ACC112 (cell line): Measurements from ENCODE around the gene SCAPER.
A peak's percentile ranks its signal among the peaks of the same experiment; 100 is the strongest.

Experiments
- H2AFZ ChIP-seq: fragments of 200-600 bp; sonication (generic); one replicate; pipeline ENCODE4 v1.6.0; 2017; ENCODE audit warnings: antibody characterized with exemption, low read length; ENCODE audit not compliant: unreplicated experiment
- H3K27ac ChIP-seq: fragments of 200-600 bp; sonication (generic); 2 replicates; pipeline ENCODE4 v1.5.1; 2014; ENCODE audit warnings: low read depth, mild to moderate bottlenecking, antibody characterized with exemption, low read length, moderate library complexity
- H3K27me3 ChIP-seq: fragments of 200-600 bp; sonication (generic); 2 replicates; pipeline ENCODE4 v1.6.1; 2014; ENCODE audit warnings: mild to moderate bottlenecking, antibody characterized with exemption, low read length, moderate library complexity, mixed read lengths; ENCODE audit not compliant: insufficient read depth
- H3K36me3 ChIP-seq: fragments of 200-600 bp; sonication (generic); 2 replicates; pipeline ENCODE4 v1.6.1; 2016; ENCODE audit warnings: mild to moderate bottlenecking, antibody characterized with exemption, low read length, moderate library complexity, mixed read lengths; ENCODE audit not compliant: insufficient read depth
- H3K4me1 ChIP-seq: fragments of 200-600 bp; sonication (generic); one replicate; pipeline ENCODE4 v1.6.1; 2016; ENCODE audit warnings: low read length, mixed read lengths; ENCODE audit not compliant: insufficient read depth, unreplicated experiment, control insufficient read depth
- H3K4me3 ChIP-seq: fragments of 200-600 bp; sonication (generic); 2 replicates; pipeline ENCODE4 v1.5.1; 2014; ENCODE audit warnings: mild to moderate bottlenecking, low read depth, low read length
- H3K79me2 ChIP-seq: fragments of 200-600 bp; sonication (generic); one replicate; pipeline ENCODE4 v1.6.0; 2016; ENCODE audit warnings: low read length; ENCODE audit not compliant: control insufficient read depth, unreplicated experiment, insufficient read depth

SCAPER gene

GRCh38 chr15:76337696-76338485, 567.2 kb downstream of the SCAPER start:
- H2AFZ ChIP-seq, result no peak overlapping the region
- peaks cover 75% of the 10 kb centered on the region for H3K27me3 ChIP-seq
- H3K4me3 ChIP-seq, result peak overlapping the region; percentile 89
- H3K27ac ChIP-seq, result no peak overlapping the region
- no peaks in the 10 kb centered on the region for H3K36me3 ChIP-seq
- peaks cover 17% of the 10 kb centered on the region for H3K4me1 ChIP-seq
- H3K79me2 ChIP-seq, result peaks cover 3% of the 10 kb centered on the region

GRCh38 chr15:76337059-76337695, 568.0 kb downstream of the SCAPER start:
- H3K4me3 ChIP-seq, result peak overlapping the region; percentile 89
- peaks cover 17% of the 10 kb centered on the region for H3K4me1 ChIP-seq
- peak overlapping the region; percentile 66 for H2AFZ ChIP-seq
- H3K27ac ChIP-seq, result no peak overlapping the region
- H3K79me2 ChIP-seq, result peaks cover 3% of the 10 kb centered on the region
- H3K27me3 ChIP-seq, result peaks cover 68% of the 10 kb centered on the region
- no peaks in the 10 kb centered on the region for H3K36me3 ChIP-seq

GRCh38 chr15:76336254-76337058, 568.7 kb downstream of the SCAPER start, which contains the start of gene ISL2:
TSS of gene ISL2 (plus strand) at chr15:76336773. CDS start at chr15:76336884, 111 bp downstream.
- H3K36me3 ChIP-seq, result no peaks in the 10 kb centered on the region
- peak within 1 kb of the TSS; percentile 66 for H2AFZ ChIP-seq
- H3K4me1 ChIP-seq, result peaks cover 17% of the 10 kb centered on the region
- H3K27me3 ChIP-seq, result peaks cover 60% of the 10 kb centered on the region
- H3K4me3 ChIP-seq, result peak within 1 kb of the TSS; percentile 89
- peaks cover 3% of the 10 kb centered on the region for H3K79me2 ChIP-seq
- H3K27ac ChIP-seq, result peak within 1 kb of the TSS; percentile 34

GRCh38 chr15:76335307-76336253, 569.6 kb downstream of the SCAPER start:
- H3K27ac ChIP-seq, result peak overlapping the region; percentile 34
- peak overlapping the region; percentile 58 for H2AFZ ChIP-seq

GRCh38 chr15:76334438-76335306, 570.5 kb downstream of the SCAPER start:
- Histone ChIP-seq H3K36me3 (no peaks in the 10 kb centered on the region), H2AFZ (no peak overlapping the region), H3K27me3 (peaks cover 42% of the 10 kb centered on the region), H3K27ac (no peak overlapping the region), H3K79me2 (peaks cover 3% of the 10 kb centered on the region), H3K4me3 (no peak overlapping the region), H3K4me1 (peaks cover 8% of the 10 kb centered on the region)

More at GRCh38 chr15:76335307-76336253, 569.6 kb downstream of the SCAPER start:
- Histone ChIP-seq H3K27me3 (peaks cover 52% of the 10 kb centered on the region), H3K4me3 (peak overlapping the region; percentile 89), H3K36me3 (no peaks in the 10 kb centered on the region), H3K79me2 (peaks cover 3% of the 10 kb centered on the region), H3K4me1 (peaks cover 17% of the 10 kb centered on the region)

GRCh38 chr15:76333720-76334437, 571.3 kb downstream of the SCAPER start:
- Histone ChIP-seq H3K4me3 (no peak overlapping the region), H3K36me3 (no peaks in the 10 kb centered on the region), H3K27ac (no peak overlapping the region), H3K27me3 (peaks cover 35% of the 10 kb centered on the region), H3K4me1 (peaks cover 6% of the 10 kb centered on the region), H3K79me2 (peaks cover under 1% of the 10 kb centered on the region), H2AFZ (no peak overlapping the region)

- H3K27ac ChIP-seq, result no peak overlapping the region
- H3K27me3 ChIP-seq, result peaks cover 29% of the 10 kb centered on the region
- H3K4me1 ChIP-seq, result peaks cover 6% of the 10 kb centered on the region
- H3K4me3 ChIP-seq, result no peak overlapping the region
- no peaks in the 10 kb centered on the region for H3K79me2 ChIP-seq
- no peak overlapping the region for H2AFZ ChIP-seq
- H3K36me3 ChIP-seq, result no peaks in the 10 kb centered on the region
Measured at GRCh38 chr15:76333309-76333708, 571.8 kb downstream of the SCAPER start.

- Histone ChIP-seq H3K27me3 (peaks cover 24% of the 10 kb centered on the region), H3K36me3 (no peaks in the 10 kb centered on the region), H3K27ac (no peak overlapping the region), H2AFZ (no peak overlapping the region), H3K79me2 (no peaks in the 10 kb centered on the region), H3K4me3 (no peak overlapping the region), H3K4me1 (peaks cover 7% of the 10 kb centered on the region)
Measured at GRCh38 chr15:76332796-76333195, 572.3 kb downstream of the SCAPER start.
